Iris pigment epithelial cell (primary cell): ENCODE results near the gene TEPSIN.

ENCODE experiments used
- DNase-seq: peaks from one replicate; pipeline ENCODE4 v3.0.0-alpha.2; 2011; ENCODE audit warnings: low read depth

TEPSIN gene, protein sequence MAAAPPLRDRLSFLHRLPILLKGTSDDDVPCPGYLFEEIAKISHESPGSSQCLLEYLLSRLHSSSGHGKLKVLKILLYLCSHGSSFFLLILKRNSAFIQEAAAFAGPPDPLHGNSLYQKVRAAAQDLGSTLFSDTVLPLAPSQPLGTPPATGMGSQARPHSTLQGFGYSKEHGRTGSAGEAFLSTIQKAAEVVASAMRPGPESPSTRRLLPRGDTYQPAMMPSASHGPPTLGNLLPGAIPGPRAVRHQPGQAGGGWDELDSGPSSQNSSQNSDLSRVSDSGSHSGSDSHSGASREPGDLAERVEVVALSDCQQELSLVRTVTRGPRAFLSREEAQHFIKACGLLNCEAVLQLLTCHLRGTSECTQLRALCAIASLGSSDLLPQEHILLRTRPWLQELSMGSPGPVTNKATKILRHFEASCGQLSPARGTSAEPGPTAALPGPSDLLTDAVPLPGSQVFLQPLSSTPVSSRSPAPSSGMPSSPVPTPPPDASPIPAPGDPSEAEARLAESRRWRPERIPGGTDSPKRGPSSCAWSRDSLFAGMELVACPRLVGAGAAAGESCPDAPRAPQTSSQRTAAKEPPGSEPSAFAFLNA

DNA sequence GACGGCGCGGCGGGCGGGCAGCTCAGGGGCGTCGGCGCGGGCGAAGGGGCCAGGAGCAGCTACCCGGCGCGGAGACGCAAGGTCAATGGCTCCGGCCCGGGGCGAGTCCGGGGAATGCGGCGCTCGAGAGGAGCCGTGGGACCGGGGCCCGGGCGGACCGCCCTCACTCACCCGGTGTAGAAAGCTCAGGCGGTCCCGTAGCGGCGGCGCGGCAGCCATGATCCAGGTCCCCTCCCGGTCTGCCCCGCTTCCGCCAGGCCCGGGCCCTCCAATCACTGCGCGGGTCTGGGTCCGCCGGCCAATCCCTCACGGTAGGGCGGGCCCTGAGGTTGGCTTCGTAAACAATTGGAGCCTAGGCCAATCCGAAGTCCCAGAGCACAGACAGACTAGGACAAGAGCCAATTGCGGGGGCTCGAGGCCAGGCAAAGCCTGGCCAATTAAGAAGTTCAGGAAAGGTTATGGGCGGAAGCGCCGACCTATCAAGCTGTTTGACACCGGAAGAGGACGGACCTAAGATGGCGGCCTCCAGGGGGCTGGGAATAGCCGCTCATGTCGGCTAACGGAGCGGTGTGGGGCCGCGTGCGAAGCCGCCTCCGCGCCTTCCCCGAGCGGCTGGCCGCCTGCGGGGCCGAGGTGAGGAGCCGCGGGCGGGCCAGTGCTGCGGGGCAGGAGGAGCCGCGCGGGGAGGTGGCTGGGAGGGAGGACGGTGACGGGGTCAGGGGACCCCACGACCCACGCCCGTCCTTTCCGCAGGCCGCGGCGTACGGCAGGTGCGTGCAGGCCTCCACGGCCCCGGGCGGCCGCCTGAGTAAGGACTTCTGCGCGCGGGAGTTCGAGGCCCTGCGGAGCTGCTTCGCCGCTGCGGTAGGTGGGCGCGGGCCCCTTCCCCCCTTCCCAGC lies at the start of gene TEPSIN, which contains the start of gene NDUFAF8:
TEPSIN (minus strand) TSS at position 241 of the 899 bp plus-strand sequence; CDS start at position 219, 22 bp downstream.
NDUFAF8 (plus strand) TSS at position 504 of the 899 bp plus-strand sequence; CDS start at position 550, 46 bp downstream.
- peak; percentile 100 for DNase-seq

DNA sequence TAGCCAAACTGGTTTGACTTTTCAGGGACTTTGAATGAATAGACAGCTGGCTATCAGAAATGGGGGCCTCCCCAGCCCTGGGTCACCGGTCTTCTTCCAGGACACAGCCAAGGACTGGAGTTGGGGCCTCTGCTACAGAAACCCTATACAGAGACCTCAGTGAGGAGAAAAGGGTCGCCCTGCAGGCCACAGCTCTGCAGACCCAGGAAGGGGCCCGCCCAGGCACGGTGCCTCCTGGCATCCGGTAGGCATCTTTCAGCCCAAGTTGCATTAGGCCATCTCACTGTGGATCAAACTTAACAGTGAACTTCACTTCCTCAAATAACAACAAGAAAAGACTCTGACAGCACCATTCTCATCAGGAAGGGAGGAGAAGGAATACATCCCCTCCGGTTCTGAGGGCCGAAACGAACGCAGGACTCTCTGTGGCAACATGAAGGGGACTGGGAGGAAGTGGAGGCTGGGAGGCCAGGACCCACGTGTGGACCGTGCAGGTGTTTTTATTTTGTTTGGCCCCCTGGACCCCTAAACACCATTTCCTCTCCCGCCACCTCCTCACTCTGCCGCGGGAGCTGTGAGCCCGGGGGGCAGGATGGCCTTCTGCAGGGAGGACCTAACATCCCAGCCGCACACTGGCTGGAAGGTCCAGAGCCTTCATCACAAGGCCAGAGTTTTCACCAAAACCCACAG lies 49.0 kb upstream of the TEPSIN start:
- DNase-seq, result no peak

DNA sequence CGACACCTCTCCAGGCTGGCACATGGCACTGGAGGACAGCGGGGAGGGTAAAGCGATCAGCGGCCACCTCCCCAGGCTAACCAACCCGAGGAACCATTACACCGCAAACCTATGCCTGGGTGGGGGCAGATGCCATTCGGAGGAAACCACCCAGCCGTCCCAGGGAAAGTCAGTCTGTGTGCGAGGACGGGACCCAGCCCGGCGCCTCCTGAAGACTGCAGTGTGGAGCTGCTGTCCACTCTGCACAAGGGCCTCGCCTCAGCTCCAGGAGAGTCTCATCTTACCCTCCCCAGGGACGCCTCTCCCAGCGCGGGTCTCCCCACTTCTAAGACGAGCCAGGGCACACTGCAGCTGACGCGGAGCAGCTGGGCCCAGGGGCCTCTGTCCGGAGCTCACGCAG lies 48.3 kb upstream of the TEPSIN start:
- no peak for DNase-seq

DNA sequence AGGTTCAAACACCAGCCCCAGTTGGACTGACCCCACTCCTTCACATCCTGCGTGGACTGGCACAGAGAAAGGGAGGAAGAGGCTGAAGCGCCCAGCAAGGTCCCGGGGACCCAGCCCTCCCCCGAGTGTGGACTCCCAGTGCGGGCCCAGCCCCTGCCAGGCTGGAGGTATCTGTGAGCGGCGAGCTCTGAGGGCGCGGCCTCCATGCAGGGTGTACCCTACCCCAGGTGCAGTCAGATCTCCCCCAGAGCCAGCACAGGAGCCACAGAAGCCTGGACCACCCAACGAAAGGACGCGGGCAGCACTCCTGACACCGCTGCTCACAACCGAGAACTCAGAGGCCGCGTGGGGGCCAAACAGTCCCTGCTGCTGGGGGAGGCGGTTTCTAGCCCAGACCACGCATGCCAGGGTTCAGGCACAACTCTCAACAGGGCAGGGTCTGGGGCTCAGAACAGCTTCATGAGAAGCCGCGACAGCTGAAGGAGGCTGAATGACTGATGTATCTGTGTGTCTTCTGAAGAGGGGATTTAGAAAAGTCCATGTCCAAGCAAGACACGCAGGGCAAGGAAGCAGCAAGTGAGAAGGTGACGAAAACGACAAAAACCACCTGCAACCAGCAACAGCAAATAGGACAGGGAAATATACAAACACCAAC lies 47.8 kb upstream of the TEPSIN start:
- DNase-seq, result no peak

DNA sequence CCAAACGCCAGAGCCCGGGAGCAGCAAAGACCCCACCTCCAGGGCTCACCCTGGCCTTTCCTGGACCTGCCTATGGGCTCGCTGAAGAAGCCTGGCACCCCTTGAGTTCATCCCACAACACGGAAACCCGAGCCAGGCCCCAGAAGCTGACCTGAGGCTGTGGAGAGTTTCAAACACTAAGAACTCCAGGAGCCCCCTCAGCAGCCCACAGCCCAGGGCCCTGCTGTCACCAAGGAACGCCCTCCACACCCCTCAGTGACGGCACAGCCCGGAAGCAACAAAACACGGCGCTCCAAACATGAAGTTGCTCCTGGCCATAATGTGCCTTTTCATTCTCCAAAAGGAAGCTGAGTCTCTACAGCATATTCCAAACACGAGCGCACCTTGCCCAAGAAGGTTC lies 47.0 kb upstream of the TEPSIN start:
- DNase-seq, result no peak

DNA sequence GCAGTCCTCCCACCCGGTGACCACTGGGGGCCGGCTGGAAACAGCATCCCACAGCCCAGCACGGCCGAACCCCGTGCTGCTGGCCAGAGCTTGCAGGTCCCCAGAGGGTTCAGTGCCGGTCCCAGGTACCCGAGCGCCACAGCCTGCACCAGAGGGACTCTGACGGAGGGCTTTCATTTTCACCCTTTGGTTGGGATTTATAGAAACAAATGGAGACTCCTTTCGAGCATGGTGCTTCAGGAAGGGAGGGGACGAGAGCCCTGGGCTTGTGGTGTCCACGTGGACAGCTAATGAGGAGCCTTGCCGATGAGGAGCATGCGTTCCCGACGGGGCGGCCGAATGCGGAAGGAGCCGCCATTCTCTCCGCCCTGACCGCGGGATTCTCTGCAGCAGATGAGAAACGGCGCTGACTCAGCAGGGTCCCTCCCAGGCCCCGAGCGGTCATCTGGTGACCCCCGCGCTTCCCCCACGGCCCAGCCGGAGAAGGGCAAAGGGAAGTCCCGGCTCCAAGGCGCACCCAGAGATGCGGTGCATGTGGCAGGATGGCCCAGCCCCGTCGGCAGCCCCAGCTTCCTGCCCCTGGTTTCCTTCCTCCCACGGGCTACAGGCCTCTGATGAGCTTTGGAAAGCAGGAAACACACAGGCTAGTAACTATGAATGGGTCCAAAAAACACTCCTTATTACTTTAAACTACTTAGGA lies 46.5 kb upstream of the TEPSIN start:
- DNase-seq, result peak; percentile 71

DNA sequence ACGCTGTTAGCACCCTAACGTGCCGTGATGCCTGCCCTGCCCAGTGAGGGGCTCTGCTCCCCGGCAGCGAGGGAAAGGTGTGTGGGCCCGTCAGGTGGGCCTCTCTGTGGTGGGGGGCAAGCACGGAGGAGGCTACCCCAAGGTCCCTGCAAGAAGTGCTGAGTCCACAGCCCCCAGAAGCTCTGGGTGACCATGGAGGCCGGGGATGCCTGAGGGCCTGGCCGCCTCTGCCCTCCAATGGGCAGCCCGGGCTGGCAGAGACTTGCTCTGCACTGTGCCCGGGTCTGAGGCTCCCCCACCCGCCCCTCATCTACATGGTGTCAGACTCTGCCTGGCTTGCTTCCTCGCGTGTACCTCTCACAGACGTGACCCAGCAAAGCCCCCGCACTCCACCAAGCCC lies 44.0 kb upstream of the TEPSIN start:
- DNase-seq, result no peak

DNA sequence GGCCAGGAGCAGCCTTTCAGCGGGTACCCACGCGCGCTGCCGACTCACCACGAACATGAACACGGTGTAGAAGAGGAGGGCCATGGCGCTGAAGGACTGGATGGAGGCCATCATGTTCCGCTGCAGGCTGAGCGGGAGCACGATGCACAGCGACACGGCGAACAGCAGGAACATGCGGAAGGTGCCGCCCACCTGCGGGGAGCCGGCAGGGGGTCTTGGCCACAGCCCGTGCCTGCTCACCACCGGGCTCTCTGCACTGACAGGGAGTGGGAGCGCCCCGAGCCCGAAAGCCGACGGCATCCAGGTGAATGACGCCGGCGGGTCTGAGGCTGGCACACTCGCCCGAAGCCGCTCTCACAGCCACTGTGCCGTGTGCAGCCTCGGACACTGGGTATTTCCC lies 43.3 kb upstream of the TEPSIN start:
- no peak for DNase-seq

DNA sequence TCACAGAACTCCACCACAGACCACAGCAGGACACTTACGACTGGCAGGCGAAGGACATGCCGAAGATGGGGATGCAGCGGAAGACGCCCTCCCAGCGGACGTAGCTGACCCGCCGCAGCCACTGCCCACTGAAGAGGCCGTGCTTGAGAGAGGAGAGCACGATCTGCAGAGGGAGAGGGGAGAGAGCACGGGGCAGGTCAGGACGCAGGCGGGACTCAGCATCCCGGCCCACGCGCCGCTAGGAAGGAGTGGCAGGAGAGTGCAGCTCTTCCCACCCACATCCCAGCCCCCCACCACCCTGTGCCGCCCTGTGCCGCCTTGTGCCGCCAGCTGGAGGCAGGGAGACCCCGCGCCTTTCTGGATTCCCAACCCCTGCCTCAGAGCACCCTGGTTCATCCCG lies 41.7 kb upstream of the TEPSIN start:
- no peak for DNase-seq

DNA sequence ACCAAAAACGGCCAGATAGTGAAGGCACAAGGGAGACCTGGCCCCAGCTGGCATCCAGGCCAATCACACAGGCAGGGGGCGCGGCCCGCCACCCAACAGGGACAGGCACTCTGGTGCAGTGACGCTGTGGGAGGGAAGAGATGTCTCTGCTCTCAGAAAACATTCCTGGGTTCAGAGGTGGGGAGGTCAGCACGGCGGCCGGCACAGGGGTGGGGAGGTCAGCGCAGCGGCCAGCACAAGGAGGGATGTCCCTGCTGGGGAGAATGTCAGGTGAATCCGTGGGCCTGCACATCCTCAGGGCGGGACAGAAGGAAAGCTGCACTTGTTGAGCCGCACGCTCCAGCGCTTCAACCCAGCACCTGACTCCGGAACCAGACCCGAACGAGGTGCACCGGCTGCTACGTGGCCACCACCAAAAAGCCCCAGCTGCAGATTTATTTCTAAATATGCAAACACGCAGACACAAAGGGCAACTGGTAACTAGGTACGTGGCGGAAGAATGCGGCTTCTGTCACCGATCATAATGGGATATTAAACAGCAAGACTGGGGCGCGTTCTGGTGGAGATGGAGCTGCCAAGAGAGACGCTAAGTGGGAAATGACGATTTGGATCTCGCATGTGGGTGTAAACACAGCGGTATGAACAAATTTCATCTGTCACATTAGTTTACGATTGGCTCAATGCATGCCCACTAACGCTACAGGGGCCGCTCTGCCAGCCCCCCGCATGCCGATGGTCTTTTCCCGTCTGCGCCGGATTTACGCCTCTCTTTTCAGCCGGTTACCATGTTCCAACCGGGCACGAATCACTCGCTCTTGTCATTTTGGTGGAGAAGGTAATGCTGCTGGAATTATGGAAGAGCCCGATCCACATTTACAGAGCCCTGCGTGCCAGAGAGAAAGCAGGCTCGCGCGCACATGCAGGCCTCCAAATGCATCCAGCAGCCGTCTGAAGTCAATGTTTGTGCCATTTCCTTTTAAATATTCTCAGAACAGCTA lies 40.7 kb upstream of the TEPSIN start:
- DNase-seq, result no peak

DNA sequence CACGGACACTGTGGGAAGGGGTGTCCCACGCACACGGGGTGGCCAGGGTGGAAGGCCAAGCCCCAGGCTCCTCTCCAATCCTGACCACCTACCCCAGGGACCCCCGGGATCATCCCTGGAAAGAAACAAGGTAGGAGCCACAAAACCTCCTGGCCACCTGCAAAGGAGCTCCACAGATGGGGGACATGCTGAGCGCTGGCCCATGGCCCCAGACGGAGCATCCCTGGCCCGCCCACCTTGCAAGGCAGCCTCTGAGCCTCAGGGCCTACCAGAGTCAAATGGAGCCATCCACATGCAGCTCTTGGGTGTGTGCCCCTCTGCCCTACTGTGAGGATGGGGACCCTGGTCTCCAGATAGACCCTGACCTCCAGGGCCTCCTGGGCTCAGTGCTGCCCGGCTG lies 40.0 kb upstream of the TEPSIN start:
- DNase-seq, result no peak

DNA sequence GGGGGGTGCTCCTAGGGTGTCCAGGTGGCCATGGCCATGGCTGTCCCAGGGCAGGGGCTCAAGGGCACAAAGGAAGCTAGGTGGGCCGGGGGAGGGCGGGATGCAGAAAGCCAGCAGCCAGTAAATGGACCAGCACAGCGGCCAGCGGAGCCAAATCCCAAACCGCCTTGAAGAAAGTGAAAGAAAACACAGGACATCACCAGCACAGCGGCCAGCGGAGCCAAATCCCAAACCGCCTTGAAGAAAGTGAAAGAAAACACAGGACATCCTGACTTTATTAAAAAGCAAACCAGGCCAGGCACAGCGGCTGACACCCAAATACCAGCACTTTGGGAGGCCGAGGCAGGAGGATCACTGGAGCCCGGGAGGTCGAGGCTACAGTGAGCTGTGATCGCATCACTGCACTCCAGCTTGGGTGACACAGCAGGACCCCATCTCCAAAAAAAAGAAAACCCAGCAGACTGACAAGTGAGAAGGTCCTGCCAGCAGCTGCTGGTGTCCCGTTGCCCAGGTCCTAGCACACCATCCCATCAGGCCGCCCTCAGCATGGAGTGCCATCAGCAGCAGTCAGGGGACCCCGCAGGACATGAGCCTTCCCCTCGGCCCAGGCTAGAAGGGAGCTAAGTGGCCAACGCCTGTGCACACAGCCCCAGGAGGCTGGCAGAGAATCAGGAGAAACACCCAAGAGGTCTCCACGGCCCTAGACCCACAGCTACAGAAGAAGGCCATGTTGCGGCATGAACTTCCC lies 39.3 kb upstream of the TEPSIN start:
- no peak for DNase-seq

DNA sequence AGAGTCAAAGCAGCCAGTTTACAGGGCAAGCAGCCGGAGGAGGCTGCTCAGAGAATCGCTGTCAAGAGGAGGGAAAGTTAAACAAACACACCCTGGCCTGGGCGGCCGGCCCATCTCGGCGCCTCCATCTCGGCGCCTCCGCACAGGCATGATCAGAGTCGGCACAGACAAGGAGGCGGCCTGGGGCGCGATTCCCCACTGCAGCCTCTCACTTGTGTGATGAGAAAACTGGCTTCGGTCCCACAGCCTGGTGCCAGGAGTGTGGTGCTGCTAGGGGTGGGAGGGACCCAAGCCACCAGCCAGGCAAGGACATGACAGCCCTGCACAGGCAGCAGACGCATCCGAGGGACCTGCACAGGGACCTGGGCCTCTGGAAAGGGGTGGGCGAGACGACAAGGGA lies 38.6 kb upstream of the TEPSIN start:
- DNase-seq, result no peak

DNA sequence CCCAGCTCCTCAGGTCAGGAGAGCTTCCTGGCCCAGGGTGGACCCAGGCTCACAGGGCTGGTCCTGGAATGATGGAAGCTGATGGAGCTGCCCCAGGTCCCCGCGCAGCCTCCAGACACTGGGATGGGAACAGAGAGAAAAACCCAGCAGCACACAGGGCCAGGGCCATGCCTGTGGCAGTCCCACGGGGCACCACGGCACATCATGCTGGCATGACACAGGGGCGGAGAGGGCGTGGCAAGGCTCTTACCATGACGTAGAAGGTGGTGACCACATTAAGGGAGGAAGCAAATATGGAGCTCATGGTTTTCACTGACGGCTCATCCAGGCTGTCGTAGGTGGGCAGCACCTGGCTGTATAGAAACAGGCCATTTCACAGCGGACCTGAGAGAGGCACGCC lies 37.9 kb upstream of the TEPSIN start:
- no peak for DNase-seq

DNA sequence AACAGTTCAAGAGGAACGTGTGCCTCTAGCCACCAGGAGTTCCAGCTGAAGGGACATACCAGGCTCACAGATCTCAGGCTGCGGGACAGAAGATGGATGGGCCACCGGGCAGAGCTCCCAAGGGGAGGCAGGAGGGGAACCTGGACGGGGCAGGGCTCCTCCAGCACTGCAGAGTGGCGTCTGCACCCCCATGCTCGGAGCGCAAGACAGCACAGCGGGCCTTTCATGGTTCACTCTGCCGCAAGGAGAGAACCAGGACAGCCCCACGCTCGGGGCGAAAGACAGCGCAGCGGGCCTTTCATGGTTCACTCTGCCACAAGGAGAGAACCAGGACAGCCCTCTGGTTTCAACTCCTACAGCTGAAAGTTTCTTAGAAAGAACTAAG lies 35.6 kb upstream of the TEPSIN start:
- DNase-seq, result no peak

DNA sequence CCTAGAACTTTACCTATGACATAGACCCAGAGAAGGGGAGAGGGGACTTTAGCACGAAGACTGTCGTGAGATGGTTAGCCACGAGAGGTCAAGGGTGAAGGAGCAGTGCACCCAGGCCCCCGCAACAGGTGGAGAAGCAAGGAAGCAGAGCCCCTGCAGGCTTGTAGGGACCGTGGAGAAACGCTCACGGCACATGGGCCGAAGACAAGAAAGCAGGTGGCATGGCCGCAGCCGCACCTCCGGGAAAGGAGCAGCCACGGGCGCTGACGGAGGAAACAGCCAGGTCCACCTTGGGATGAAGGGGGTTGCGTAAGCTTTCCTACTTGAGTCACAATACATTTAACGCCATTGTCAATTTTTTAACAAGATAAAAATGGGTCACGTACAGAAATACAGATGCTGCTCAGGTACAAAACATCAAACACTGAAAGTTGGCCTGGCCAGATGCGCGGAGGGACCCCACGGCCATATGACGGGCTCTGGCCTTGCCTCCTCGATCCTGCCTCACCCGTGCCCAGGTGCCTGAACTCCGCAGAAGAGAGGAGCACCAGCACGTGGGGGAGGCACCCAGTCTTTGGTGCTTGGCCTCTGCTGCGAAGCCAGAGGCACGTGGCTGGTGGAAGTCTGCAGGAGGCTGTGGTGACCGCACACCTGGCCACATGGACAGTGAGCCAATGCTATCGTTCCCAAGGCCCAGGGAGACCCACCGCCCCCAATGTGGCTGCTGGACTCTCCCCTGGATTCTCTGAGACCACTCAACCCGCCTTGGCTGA lies 35.0 kb upstream of the TEPSIN start:
- DNase-seq, result no peak

DNA sequence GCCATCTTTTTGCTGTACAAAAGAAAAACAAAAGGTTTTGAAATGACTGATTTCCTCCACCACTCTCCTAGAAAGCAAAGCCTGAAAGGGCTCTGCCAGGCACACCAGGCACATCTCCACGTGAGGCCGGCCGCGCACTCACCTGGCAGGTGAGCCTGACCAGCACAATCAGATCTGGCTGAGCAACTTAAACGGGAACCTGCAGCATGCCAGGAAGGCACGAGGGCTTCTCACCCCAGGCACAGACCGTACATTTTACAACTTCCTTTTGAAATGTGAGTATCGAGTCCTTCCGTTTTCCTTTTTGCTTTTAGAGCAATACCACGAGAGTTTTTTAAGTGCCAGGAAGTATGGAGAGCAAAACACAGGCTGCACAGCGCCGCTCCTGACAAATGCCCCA lies 33.8 kb upstream of the TEPSIN start:
- DNase-seq, result no peak

DNA sequence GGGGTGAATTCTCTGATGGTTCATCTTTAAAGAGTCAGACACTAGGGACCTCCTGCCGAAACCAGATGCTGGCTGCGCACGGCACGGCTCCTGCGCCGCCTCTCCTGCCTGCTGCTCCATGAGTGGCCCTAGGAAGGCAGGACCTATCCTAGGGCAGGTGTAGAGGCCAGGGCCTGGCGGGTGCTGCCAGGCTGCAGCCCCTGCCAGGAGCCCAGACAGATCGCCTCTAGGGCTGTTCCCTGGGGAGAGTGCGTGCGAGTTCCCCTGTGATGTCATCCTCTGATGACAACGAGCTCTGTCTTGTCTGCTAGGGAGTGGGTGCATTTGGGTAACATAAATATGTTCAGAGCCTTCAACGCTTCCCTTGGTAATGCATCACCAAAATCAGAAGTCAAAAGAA lies 32.4 kb upstream of the TEPSIN start:
- no peak for DNase-seq
